ENCODE results near the gene DOCK7.

GRCh38 chr1:62572476-62572875 lies 115.7 kb downstream of the DOCK7 start:
- no peak for TF ChIP-seq CTCF (IDR thresholded peaks at IDR 0.05; ENCODE audit: low read depth, low read length, poor library complexity, severe bottlenecking)
- TF ChIP-seq EZH2phosphoT487 (IDR thresholded peaks at IDR 0.05; ENCODE audit: borderline replicate concordance, low read length): no peak

Measured in DOHH2 (cell line).